H54 (cell line): ENCODE results near the gene SRP68.

Experiments
- DNase-seq: peaks from one replicate; pipeline ENCODE4 v3.0.0; 2011; ENCODE audit warnings: low spot score, mixed read lengths; ENCODE audit not compliant: insufficient read length
- FAIRE-seq: peaks from 3 replicates; lab custom pipeline; 2011; peaks lifted over from hg19 to GRCh38; lab: Jason Lieb, UNC
- POLR2A ChIP-seq: IDR thresholded peaks from 2 replicates; pipeline ENCODE4 v1.6.1; 2011; ENCODE audit warnings: low read depth, mild to moderate bottlenecking, low read length

Gene SRP68

GRCh38 chr17:75991396-75991795, 80.9 kb downstream of the SRP68 start:
- no peak for TF ChIP-seq POLR2A
- DNase-seq: no peak
- FAIRE-seq: no peak
